ENCODE measurements around the gene LRRC25. TPM values are rescaled to one million over a fixed set of nuclear protein-coding genes. Genes with fewer than 3 reads are reported as not detected.

LRRC25 gene
- total and polyA plus RNA-seq, 2 of the 4 experiments (the other 2 are of a cell fraction), result 0.03 TPM; not detected in 1

GRCh38 chr19:18419195-18419698 lies 21.8 kb upstream of the LRRC25 start, which contains the start of gene SSBP4 (continued):
- TF ChIP-seq POLR2A (IDR thresholded peaks at IDR 0.05; ENCODE audit: low read depth, low read length), result peak; percentile 38

DNA sequence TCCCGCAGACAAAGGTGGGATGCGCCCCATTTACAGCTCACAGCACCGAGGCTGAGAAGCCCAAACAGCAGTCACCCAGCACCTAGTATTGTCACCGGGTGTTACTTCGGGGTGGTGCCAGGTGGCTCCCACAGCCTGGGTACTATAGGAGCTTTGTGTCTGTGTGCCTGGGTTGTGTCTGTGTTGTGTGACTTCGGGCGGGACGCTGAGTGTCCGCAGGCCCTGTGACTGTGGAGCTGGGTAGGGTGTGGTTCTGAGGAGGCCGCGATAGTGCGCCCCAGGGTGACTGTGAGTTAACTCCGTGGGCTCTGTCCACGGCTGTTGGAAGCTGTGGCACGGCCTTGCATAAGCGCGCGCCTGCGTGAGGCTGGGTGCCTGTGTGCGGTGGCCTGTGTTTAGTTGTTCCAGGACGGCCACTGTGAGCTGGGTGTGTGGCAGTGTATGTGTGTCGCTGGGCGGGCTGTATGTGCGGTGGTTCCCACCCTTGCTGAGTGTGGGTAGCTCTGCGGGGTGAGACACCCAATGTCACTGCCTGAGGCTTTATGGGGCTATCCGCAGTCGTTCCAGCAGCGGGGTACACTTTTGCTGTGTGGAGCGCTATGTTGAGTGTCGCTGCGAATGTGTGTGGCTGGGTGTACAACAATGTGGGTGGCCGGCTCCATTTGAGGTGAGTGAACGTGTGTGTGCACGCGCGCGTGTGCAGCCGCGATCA lies 21.2 kb upstream of the LRRC25 start:
- Histone ChIP-seq H3K9me1 (ENCODE audit: insufficient read depth, low read length) (peaks cover 16% of the 10 kb centered on the region; the same call in 1 of the 2 replicates), H2BK5ac (ENCODE audit: low read depth, low read length, poor library complexity, severe bottlenecking) (peak overlapping the region; percentile 71), H2BK20ac (ENCODE audit: low read depth, low read length) (peak overlapping the region; percentile 79; the same call in 1 of the 2 replicates), H3K4me1 (ENCODE audit: control insufficient read depth, insufficient read depth, low read length) (peaks cover 37% of the 10 kb centered on the region), H3K27me3 (ENCODE audit: control insufficient read depth, insufficient read depth, low read length) (no peaks in the 10 kb centered on the region), H3K27ac (ENCODE audit: insufficient read depth, low read length) (peak overlapping the region; percentile 90), H2BK120ac (ENCODE audit: low read depth, low read length) (peak overlapping the region; percentile 86), H2AK9ac (replicated peaks; ENCODE audit: low read depth, low read length, poor library complexity) (peak overlapping the region; percentile 99), H2AFZ (replicated peaks; ENCODE audit: low read length, poor library complexity) (peak overlapping the region; percentile 97), H3K4me3 (ENCODE audit: insufficient read depth, low read depth, low read length) (peak overlapping the region; percentile 68), H3K9me3 (ENCODE audit: control insufficient read depth, insufficient read depth, low read length) (no peaks in the 10 kb centered on the region), H4K91ac (ENCODE audit: insufficient read depth, low read depth, low read length) (peak overlapping the region; percentile 91), H3K18ac (ENCODE audit: low read depth, low read length) (peak overlapping the region; percentile 22; the same call in 1 of the 2 replicates), H3K4ac (ENCODE audit: low read depth, low read length) (peak overlapping the region; percentile 96), H3K79me1 (ENCODE audit: low read depth in 1 of 2, low read length in 2 of 2) (peaks cover 0 to 47% of the 10 kb centered on the region in 2 experiments), H2BK15ac (ENCODE audit: low read depth, low read length) (peak overlapping the region; percentile 87; the same call in 1 of the 3 replicates), H4K20me1 (ENCODE audit: insufficient read depth, low read length) (peaks cover 34% of the 10 kb centered on the region), H4K8ac (ENCODE audit: low read depth in 2 of 2, low read length in 2 of 2) (peak overlapping the region; percentile 88 to 100), H3K36me3 (ENCODE audit: control insufficient read depth, insufficient read depth, low read length) (no peaks in the 10 kb centered on the region), H3K14ac (replicated peaks; ENCODE audit: low read depth, low read length) (peak overlapping the region; percentile 79), H3K56ac (ENCODE audit: extremely low read depth, insufficient read depth, low read length) (no peak overlapping the region), H3K9ac (ENCODE audit: low read depth, low read length) (peak overlapping the region; percentile 51; the same call in 1 of the 2 replicates), H2AK5ac (ENCODE audit: low read depth, low read length) (peak overlapping the region; percentile 94), H3K23ac (ENCODE audit: low read depth, low read length) (peak overlapping the region; percentile 84; the same call in 1 of the 2 replicates), H4K5ac (ENCODE audit: low read depth, low read length) (peak overlapping the region; percentile 29), H3K4me2 (ENCODE audit: low read depth, low read length) (peak overlapping the region; percentile 81)
- DNase-seq (no peak), ATAC-seq (ENCODE audit: low read depth) (peak; percentile 0)
- ChIA-PET CTCF (interaction anchor here (0.8 to 1.2 kb wide), 4 partner anchors 33 to 140 kb away, joined by 3 to 4 read pairs (median 4); partner anchors contain the start of gene GDF15), POLR2A (ENCODE audit: unreplicated experiment) (no interaction called here)
- in situ Hi-C loops (cut with MboI; ENCODE audit: low sequenced_read_pairs) (loop anchor here (10.0 kb wide), 2 partner anchors 224 to 304 kb away; partner anchors contain the start of gene MPV17L2), dilution Hi-C loops (cut with HindIII; ENCODE audit: low sequenced_read_pairs, unreplicated experiment) (no loop called here), intact Hi-C loops (cut with micrococcal nuclease) (loop anchor here (5.0 to 10.0 kb wide), 2 partner anchors 141 to 214 kb away; partner anchors contain the start of gene RAB3A)
- no TSS peak for BruUV-seq (replicated peaks)
- 36% methylated on average over 29 of the region's 39 CpGs; no CpG with 5 or more reads in 1 of the 2 experiments for WGBS, 2 experiments (ENCODE audit: extremely low coverage in 2 of 2, insufficient read length in 1 of 2)
- no peak for TF ChIP-seq POLR2A (IDR thresholded peaks at IDR 0.05; ENCODE audit: low read depth, low read length)
- TF ChIP-seq USF2 (IDR thresholded peaks at IDR 0.05; ENCODE audit: low read depth, low read length), result no peak
- TF ChIP-seq ELK1 (IDR thresholded peaks at IDR 0.05; ENCODE audit: borderline replicate concordance, low read depth, low read length), result no peak
- no peak for TF ChIP-seq NFE2L2 (IDR thresholded peaks at IDR 0.05; ENCODE audit: low read depth, low read length)
- no peak for TF ChIP-seq MXI1 (IDR thresholded peaks at IDR 0.05; ENCODE audit: borderline replicate concordance, low read depth, low read length)
- TF ChIP-seq CHD1 (IDR thresholded peaks at IDR 0.05; ENCODE audit: low read depth, low read length), result no peak
- TF ChIP-seq MAFK (IDR thresholded peaks at IDR 0.05; ENCODE audit: low read depth, low read length), result no peak
- TF ChIP-seq, protein P1, sequence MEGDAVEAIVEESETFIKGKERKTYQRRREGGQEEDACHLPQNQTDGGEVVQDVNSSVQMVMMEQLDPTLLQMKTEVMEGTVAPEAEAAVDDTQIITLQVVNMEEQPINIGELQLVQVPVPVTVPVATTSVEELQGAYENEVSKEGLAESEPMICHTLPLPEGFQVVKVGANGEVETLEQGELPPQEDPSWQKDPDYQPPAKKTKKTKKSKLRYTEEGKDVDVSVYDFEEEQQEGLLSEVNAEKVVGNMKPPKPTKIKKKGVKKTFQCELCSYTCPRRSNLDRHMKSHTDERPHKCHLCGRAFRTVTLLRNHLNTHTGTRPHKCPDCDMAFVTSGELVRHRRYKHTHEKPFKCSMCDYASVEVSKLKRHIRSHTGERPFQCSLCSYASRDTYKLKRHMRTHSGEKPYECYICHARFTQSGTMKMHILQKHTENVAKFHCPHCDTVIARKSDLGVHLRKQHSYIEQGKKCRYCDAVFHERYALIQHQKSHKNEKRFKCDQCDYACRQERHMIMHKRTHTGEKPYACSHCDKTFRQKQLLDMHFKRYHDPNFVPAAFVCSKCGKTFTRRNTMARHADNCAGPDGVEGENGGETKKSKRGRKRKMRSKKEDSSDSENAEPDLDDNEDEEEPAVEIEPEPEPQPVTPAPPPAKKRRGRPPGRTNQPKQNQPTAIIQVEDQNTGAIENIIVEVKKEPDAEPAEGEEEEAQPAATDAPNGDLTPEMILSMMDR (conservative IDR thresholded peaks at IDR 0.05; ENCODE audit: low read depth, low read length), result no peak
- TF ChIP-seq CEBPB (IDR thresholded peaks at IDR 0.05; ENCODE audit: low read depth, low read length), result no peak
- TF ChIP-seq RCOR1 (IDR thresholded peaks at IDR 0.05; ENCODE audit: insufficient replicate concordance, low read length), result no peak
- no peak for TF ChIP-seq FOS (IDR thresholded peaks at IDR 0.05; ENCODE audit: low read depth, low read length)
